HG03520 (cell line): ENCODE measurements around the gene CYP2A6.
"Not testable (repeated sequence)": the region's sequence is repeated elsewhere in the genome, so short reads cannot be mapped to it uniquely, and the experiment has no call there.

Experiments used
- ATAC-seq: cut with Tn5 transposase; IDR thresholded peaks from one replicate; pipeline ENCODE4 v1.9.1; 2021; ENCODE audit warnings: mild to moderate bottlenecking, moderate library complexity; ENCODE audit not compliant: unreplicated experiment

The CYP2A6 gene

DNA sequence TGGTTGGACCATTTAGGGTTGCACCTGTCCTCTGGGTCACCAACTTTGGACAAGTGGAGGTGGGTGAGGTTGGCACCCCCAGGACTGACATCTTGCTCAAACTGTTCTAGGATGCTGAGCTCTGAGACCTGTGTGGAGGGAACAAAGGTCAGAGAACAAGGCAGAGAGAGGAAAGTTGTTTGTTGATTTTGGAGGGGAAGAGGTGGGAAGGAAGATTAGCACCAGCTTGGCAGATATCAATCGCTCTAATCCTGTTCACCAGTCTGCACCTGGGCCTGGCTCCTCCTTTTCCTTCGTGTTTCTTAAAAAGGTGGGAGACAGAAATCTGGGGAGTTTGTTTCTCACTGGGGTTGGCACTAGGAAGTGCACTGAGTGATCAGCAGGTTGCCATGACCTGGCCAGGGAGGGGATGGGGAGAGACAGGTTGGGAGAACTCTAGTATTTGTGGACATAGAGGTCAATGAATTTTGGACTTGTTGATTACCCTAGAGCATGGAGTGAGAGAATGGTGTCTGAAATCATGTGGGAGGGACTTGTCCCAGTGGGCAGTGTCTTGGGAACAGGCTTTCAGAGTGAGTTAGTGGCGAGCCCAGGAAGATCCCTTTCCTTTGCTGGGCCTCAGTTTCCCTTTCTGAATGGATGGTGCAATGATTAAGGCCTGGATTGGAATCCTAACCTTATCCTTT, 2.4 kb upstream of the CYP2A6 start:
- not testable (repeated sequence) for ATAC-seq

DNA sequence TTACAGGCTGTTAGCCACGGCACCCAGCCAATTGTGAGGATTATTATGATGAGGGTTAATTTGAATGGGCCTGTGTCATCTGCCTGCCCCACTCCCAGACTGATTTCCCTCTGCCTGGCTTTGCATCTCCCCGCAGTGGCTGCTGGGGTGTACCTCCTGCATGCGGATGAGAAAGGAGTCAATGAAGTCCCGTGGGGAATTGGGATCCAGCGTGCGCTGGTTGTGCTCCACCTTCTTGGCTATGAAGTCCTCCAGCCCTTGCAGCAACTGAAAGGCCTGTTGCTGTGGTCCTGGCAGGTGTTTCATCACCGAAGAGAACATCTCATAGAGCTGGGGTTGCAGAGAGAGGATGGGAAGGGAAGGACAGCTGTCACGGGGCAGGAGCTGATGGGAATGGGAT, 3.5 kb downstream of the CYP2A6 start:
- ATAC-seq, result not testable (repeated sequence)

DNA sequence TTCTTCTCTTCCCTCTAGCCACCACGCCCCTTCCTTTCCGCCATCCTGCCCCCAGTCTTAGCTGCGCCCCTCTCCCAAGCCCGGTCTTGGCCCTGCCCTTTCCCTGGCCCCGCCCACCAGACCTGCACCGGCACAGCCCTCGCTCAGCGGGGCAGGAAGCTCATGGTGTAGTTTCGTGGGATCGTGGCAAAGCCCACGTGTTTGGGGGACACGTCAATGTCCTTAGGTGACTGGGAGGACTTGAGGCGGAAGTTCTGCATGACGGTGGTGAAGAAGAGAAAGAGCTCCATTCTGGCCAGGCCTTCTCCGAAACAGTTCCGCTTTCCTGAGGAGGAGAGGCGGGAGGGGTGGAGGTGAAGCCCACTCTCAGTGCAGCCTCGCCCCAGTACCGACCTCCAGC, 6.6 kb downstream of the CYP2A6 start:
- not testable (repeated sequence) for ATAC-seq

DNA sequence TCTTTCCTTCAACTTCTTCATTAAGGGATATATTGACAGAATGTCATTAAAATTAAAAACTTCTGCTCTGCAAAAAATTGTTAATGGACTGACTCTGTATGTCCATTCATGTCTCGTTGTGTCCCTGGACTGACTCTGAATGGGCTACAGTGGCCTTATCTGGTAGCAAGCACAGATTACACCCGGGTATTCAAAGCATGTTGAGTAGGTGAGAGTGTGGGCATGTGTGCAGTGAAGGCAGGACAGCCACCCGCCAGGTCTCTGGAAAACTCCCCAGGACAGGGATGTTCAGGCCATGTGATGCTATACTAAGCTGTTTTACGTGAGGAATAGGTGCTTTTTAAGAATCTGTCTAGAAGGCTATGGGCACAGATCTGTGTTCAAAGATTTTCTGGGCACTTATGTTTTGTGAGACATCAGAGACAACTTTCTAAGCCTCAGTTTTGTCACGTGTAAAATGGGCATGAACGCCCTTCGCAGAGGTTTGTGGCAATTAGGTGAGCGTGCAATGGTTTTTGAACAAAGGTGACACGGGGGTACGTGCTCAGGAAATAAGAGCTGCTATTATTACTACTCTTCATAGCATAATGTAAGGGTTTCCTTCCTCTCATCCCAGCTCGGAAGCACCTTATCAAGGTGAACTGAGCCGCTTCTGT, 7.1 kb downstream of the CYP2A6 start:
- ATAC-seq, result not testable (repeated sequence)

DNA sequence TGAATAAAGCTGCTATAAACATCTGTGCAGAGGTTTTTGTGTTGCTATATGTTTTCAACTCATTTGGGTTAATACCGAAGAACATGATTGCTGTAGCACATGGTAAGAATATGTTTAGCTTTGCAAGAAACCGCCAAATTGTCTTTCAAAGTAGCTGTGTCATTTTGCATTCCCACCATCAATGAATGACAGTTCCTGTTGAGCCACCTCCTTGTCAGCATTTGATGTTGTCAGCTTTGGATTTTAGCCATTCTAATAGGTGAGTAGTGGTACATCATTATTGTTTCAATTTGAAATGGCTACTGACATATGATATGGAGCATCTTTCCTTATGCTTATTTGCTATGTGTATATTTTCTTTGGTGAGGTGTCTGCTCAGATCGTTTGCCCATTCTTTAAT, 8.2 kb downstream of the CYP2A6 start:
- not testable (repeated sequence) for ATAC-seq

DNA sequence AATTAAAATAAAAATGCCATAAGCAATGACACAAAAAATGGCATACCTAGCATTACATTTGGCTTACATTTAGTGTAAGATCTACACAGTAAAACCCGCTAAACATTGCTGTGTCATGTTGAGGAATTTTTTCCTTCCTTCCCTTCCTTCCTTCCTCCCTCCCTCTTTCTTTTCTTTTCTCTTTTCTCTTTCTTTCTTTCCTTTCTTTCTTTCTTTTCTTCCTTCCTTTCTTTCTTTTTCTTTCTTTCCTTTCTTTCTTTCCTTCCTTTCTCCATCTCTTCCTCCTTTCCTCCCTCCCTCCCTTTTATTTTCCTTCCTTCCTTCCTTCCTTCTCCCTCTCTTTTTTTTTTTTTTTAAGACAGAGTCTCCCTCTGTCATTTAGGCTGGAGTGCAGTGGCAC, 11.8 kb downstream of the CYP2A6 start:
- not testable (repeated sequence) for ATAC-seq

DNA sequence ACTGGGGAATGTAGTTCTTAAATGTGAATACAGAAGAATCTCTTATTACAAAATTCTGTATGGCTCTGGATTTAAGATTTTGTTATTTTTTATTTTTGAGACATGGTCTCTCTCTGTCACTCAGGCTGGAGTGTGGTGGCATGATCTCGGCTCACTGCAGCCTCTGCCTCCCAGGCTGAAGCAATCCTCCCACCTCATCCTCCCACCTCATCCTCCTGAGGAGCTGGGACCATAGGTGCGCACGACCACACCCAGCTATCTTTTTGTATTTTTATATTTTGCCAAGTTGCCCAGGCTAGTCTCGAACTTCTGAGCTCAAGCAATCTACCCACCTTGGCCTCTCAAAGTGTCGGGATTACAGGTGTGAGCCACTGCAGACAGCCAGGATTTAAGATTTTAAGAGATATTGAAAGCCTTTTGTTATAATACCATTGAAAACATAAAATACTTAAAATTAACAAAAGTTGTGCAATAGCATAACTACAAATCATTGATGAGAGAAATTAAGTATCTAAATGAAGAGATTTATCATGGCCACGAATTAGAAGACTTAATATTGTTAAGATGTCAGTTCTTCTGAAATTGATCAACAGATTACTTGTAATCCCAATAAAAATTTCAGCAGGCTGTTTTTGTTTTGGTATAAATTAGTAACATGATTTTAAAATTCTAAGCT, 13.4 kb downstream of the CYP2A6 start:
- no peak for ATAC-seq

DNA sequence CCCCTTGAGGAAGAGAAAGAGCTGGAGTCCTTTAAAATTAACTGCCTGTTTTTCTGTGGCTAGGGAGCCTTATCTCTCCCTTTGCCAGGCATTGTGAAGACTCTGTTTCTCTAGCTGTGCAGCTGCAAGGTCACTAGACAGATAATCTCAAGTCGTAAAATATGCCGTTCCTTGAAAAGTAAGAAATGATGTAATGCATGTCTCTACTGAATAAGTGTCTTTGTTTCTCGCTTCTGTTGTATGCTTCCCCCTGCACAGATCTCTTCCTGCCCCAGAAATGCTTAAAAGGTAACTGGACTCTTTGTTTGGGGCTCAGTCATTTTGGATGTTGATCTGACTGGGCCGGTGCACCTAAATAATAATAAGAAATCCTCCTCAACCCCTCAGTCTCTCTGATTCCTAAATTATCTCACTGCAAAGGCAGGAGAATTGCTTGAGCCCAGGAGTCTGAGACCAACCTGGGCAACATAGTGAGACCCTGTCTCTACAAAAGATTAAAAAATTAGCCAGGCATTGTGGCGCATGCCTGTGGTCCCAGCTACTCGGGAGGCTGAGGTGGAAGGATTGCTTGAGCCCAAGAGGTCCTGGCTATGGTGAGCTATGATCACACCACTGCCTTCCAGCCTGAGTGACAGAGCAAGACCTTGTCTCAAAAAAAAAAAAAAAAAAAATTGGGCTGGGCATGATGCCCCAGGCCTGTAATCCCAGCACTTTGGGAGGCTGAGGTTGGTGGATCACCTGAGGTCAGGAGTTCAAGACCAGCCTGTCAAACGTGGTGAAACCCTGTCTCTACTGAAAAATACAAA, 16.3 kb downstream of the CYP2A6 start:
- ATAC-seq, result not testable (repeated sequence)

DNA sequence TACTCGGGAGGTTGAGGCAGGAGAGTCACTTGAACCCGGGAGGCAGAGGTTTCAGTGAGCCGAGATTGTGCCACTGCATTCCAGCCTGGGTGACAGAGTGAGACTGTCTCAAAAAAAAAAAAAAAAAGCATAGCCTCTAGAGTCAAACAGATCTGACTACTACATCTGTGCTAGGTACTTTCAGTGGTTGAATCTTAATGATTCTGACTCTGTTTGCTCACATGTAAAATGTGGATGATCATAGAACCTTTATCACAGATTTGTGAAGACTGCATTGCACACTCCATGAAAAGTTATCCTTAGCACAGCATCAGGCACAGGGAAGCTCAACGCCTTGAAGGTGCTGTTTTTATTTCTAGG, 17.8 kb downstream of the CYP2A6 start:
- not testable (repeated sequence) for ATAC-seq

DNA sequence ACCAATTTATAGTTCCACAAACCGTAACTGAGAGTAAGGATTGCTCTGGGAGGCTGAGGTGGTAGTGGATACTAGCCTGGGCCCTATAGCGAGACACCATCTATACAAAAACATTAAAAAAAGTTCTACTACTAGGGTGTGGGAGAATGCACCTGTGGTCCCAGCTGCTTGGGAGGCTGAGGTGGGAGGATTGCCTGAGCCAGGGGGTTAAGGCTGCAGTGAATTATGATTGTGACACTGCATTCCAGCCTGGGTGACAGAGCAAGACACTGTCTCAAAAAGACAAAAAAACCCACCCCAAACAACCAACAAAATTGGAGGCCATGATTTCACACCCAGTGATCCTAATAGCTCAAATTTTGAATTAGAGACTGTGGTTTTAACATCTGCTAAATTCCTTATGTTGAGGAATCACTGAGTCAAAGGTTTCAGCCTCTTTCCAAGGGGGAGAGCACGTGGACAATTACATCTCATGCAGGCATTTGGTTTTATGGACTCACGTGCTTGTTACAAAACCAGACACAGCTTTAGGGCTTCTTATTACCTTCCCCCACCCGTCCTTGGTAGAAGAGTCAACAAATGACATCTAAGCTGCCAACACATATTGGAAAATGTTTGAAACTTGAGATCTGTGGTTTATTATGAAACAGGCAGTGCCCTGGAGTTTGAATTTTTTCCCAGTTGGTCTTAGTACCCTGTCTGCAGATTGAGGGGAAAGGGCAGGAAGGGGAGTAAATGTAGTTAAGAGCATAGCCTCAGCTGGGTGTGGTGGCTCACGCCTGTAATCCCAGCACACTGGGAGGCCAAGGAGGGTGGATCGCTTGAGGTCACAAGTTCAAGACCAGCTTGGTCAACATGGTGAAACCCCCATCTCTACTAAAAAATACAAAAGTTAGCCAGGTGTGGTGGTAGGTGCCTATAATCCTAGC, 18.5 kb downstream of the CYP2A6 start:
- no peak for ATAC-seq

DNA sequence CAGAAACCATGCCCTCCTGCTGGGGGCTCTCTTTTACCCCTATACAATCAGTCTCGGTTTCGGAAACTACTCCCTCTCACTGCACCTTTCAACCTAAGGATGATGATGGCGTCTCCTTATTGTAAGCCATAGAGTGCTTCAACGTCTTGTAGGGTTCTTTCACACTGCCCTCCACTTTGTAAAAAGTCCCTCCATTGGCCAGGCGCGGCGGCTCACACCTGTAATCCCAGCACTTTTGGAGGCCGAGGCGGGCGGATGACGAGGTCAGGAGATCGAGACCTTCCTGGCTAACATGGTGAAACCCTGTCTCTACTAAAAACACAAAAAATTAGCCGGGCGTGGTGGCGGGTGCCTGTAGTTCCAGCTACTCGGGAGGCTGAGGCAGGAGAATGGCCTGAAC, 19.5 kb downstream of the CYP2A6 start:
- not testable (repeated sequence) for ATAC-seq

DNA sequence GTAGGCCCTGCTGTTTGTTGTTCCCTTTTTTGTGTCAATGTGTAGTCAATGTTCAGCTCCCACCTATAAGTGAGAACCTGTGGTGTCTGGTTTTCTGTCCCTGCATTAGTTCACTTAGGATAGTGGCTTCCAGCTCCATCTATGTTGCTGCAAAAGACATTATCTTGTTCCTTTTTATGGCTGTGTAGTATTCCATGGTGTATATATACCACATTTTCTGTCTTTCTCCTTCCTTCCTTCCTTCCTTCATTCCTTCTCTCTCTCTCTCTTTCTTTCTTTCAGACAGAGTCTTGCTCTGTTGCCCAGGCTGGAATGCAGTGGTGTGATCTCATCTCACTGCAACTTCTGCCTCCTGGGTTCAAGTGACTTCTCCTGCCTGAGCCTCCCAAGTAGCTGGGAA, 21.0 kb downstream of the CYP2A6 start:
- no peak for ATAC-seq

DNA sequence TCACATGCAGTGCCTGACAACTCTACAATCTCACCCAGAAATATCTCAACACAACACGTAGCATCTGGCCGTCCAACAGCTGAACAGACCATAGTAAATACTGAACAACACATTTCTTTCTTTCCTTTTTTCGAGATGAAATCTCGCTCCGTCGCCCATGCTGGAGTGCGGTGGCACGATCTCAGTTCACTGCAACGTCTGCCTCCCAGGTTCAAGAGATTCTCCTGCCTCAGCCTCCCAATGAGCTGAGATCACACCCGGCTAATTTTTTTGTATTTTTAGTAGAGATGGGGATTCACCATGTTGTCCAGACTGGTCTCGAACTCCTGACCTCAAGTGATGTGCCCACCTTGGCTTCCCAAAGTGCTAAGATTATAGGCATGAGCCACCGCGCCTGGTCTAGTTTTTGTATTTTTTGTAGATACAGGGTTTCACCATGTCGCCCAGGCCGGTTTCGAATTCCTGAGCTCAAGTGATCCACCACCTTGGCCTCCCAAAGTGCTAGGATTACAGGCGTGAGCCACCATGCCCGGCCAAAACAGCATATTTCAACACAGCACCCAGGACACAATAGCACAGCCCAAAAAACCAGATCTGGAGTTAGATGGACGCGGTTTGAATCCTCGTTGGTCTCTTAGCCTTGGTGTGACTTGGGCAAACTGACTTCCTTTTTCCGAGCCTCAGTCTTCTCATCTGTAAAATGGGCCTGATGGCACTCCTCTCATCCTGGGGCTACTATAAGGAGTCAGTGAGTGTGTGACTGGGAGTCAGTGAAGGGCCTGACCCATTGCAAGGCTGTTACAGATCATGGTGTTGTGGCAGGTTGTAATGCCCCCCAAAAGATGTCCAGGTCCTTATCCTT, 22.6 kb downstream of the CYP2A6 start:
- no peak for ATAC-seq

DNA sequence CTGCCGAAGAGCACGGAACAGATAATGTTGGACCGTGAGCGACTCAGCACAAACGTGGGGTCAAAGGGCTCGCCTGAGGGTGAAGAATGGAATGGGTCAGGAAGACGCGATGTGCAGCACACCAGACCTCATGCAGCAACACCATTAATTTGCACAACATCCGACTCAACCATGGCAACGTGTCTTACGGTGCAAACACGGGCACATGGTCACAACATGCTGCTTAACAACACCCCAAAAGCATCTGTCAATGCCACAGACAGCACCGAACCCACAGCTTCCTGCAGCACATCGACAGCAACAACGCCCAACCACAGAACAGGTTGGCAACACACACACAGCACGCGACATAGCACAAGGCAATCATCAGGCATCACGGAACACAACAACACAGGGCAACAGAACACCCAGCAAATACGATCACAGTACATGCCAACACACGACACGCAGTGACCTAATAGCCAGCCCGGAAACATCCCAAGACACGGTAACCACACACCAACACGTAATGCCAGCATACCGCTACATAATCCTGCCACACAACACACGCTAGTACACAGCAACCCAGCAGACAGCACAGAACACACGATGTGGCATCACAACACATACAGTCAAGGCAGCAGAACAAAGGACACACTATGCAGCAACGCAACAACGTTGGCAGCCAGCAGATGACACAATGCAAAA, 23.4 kb downstream of the CYP2A6 start:
- ATAC-seq, result not testable (repeated sequence)

DNA sequence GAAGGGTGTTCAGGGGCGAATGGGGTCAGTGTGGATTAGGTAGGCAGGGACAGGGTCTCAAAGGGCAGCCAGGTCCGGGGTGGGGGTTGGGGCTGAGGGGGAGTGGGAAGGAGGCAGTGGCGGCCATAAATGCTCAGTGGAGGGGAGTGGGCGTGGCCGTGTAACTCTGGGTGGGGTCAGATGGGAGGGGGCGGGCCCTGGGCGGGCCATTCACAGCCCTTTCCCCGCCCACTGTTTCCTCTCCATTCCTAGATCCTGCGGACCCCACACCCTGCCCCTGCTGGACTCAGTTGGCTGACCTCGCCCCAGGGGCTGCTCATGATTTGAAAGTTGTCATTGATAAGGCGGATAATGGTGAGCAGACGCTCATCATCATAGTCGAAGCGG, 23.9 kb downstream of the CYP2A6 start:
- not testable (repeated sequence) for ATAC-seq

DNA sequence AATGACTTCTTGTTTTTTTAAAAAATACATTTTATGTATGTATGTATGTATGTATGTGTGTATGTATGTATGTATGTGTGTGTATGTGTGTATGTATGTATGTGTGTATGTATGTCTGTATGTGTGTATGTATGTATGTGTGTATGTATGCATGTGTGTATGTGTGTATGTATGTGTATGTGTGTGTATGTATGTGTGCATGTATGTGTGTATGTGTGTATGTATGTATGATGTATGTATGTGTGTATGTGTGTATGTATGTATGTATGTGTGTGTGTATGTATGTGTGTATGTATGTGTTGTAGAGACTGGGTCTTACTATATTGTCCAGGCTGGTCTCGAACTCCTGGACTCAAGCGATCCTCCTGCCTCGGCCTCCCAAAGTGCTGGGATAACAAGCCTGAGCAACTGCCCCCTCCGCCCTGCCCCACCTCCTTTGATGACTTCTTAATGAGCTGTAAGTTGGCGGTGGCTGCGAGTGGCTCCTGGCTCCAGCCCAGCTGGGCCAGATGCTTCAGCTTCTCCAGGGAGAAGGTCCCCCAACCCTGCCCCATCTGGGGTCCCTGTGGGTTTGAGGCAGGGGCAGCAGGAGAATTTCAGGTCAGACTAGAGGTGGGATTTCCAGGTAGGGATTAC, 24.7 kb downstream of the CYP2A6 start:
- not testable (repeated sequence) for ATAC-seq

DNA sequence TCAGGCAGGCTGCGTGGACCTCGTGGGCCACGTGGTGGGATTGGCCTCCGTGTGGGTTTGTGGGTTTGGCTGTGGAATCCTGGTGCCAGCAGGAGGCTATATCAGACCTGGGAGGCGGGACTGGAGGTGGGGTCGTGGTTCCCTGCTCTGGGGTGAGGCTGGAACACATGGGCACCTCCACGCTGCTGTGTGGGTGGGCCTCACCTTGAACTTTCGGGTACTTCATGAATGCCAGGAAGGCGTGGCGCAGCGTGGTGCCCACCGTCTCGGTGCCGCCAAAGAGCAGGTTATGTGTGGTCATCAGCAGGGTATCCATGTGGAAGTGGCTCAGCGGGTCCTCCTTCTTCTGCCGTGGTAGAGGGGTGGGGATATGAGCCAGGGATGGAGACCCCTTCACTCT, 25.3 kb downstream of the CYP2A6 start:
- not testable (repeated sequence) for ATAC-seq
